ENCODE measurements around the gene PACS2.

PACS2 gene

GRCh38 chr14:105375635-105376057 lies 61.1 kb downstream of the PACS2 start:
- DNase-seq, result peak; percentile 65 to 80

- DNase-seq, result no peak
These were observed 62.2 kb downstream of the PACS2 start for GRCh38 chr14:105376521-105377440.

GRCh38 chr14:105377555-105378182 lies 63.1 kb downstream of the PACS2 start:
- no peak for DNase-seq

GRCh38 chr14:105378199-105378598 lies 63.7 kb downstream of the PACS2 start:
- no peak for DNase-seq

GRCh38 chr14:105378873-105379685 lies 64.5 kb downstream of the PACS2 start:
- no peak for DNase-seq

GRCh38 chr14:105379946-105380345 lies 65.4 kb downstream of the PACS2 start:
- DNase-seq, result no peak

- no peak for DNase-seq
These were observed 66.2 kb downstream of the PACS2 start for GRCh38 chr14:105380756-105381155.

- no peak for DNase-seq
These were observed 67.1 kb downstream of the PACS2 start for GRCh38 chr14:105381446-105382342.

- no peak for DNase-seq
These were observed 68.0 kb downstream of the PACS2 start for GRCh38 chr14:105382343-105383082.

- DNase-seq, result no peak
These were observed 68.7 kb downstream of the PACS2 start for GRCh38 chr14:105383083-105383730.

- DNase-seq, result no peak
These were observed 69.6 kb downstream of the PACS2 start for GRCh38 chr14:105384041-105384557.

GRCh38 chr14:105384605-105385321 lies 70.2 kb downstream of the PACS2 start:
- DNase-seq, result no peak

GRCh38 chr14:105385322-105385637 lies 70.7 kb downstream of the PACS2 start:
- DNase-seq, result no peak

- no peak for DNase-seq
These were observed 71.3 kb downstream of the PACS2 start for GRCh38 chr14:105385698-105386365.

- no peak for DNase-seq
These were observed 72.3 kb downstream of the PACS2 start for GRCh38 chr14:105386581-105387529.

GRCh38 chr14:105387530-105387922 lies 73.0 kb downstream of the PACS2 start:
- DNase-seq, result no peak

- peak in 1 of 2 donors; percentile 25 for DNase-seq
These were observed 73.8 kb downstream of the PACS2 start for GRCh38 chr14:105388110-105388951.

Measured in inflammatory macrophage treated with lipopolysaccharide for 1 hour (primary cell).